Activated CD4-positive, alpha-beta T cell treated with anti-CD3 and anti-CD28 coated beads for 36 hours (primary cell): ENCODE results near the gene WDR82. TPM values are rescaled to one million over a fixed set of nuclear protein-coding genes. Genes with fewer than 3 reads are reported as not detected.

Source experiments
- ATAC-seq: fragments of 200-7000 bp; cut with Tn5 transposase; one replicate; pipeline ENCODE4 v1.10.0; 2021; ENCODE audit warnings: mild to moderate bottlenecking, moderate library complexity
- CTCF ChIA-PET: fragments of 350-600 bp; sonication (Branson Sonifier 250); formaldehyde crosslinking; loops from one replicate; lab custom pipeline; 2021; ENCODE audit warnings: antibody characterized with exemption; lab: Charles Lee
- POLR2A ChIA-PET: fragments of 350-600 bp; sonication (Branson Sonifier 250); formaldehyde crosslinking; loops from one replicate; lab custom pipeline; 2021; ENCODE audit warnings: antibody characterized with exemption, inconsistent platforms; lab: Charles Lee
- DNase-seq: peaks from one replicate; pipeline ENCODE4 v3.0.0-alpha.2; 2020
- H3K27ac Mint-ChIP-seq: one replicate; pipeline ENCODE4 v1.8.0; 2021; ENCODE audit warnings: mixed read lengths
- H3K27me3 Mint-ChIP-seq: one replicate; pipeline ENCODE4 v1.8.0; 2021; ENCODE audit warnings: mixed read lengths
- H3K36me3 Mint-ChIP-seq: one replicate; pipeline ENCODE4 v1.8.0; 2021; ENCODE audit warnings: low read depth, mixed read lengths
- H3K4me1 Mint-ChIP-seq: one replicate; pipeline ENCODE4 v1.8.0; 2021; ENCODE audit warnings: mixed read lengths
- H3K4me3 Mint-ChIP-seq: one replicate; pipeline ENCODE4 v1.8.0; 2021; ENCODE audit warnings: mild to moderate bottlenecking, moderate library complexity, mixed read lengths
- H3K9me3 Mint-ChIP-seq: one replicate; pipeline ENCODE4 v1.8.0; 2021; ENCODE audit warnings: low read depth, mixed read lengths
- intact Hi-C, 2 experiments: fragments of 100-400 bp; cut with DNase I in 1 of 2; cut with micrococcal nuclease in 1 of 2; formaldehyde crosslinking; loops; one replicate each; pipeline versions ENCODE4 v1.14.2 to v1.15.1; 2022 to 2024; cut with DNase I, micrococcal nuclease
- total RNA-seq, 2 experiments: library from RNA; stranded (reverse); gene quantifications; one replicate each; pipeline ENCODE4 v1.2.3, GENCODE V29; 2021

Gene WDR82
- total RNA-seq, 2 experiments from 2014 or later: 95.2 to 113 TPM

DNA sequence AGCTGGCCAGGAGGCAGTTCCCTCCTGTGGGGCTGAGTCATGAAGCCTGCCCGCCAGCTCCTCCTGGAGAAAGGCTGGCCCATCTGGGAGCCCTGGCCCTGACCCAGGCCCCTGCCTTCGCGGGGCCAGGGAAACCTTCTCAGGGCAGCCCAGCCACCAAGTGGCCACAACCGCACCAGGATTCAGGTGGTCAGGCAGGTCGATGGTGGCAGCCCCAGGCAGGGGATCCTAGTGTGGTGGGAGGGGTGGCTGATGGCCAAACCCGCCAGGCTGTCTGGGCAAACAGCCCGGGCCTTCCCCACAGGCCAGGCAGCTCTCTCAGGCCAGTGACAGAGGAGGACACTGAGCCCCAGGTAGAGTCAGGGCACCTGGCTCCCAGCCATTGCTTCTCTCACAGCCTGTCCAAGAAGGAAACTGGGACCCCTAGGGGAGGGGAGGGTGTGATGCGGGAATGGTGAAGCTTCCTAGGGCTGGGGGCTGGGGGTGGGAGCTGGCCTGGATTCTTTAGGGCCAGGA is 40.7 kb downstream of the WDR82 start:
- CTCF ChIA-PET: interaction anchor here (0.6 to 3.3 kb wide), 14 partner anchors 9 to 250 kb away, joined by 3 to 14 read pairs (median 4); partner anchors contain the start of genes TLR9 and WDR82
- intact Hi-C loops: loop anchor here in 1 of 2 experiments (2.0 kb wide), 1 partner anchor 15 kb away; no protein-coding TSS in a partner anchor
- H3K36me3 Mint-ChIP-seq: peaks cover 36% of the 10 kb centered on the region
- peak overlapping the region; percentile 93 for H3K27ac Mint-ChIP-seq
- ATAC-seq: no peak
- peaks cover 70% of the 10 kb centered on the region for H3K4me1 Mint-ChIP-seq
- H3K9me3 Mint-ChIP-seq: no peaks in the 10 kb centered on the region
- peak overlapping the region; percentile 99 for H3K4me3 Mint-ChIP-seq
- no peaks in the 10 kb centered on the region for H3K27me3 Mint-ChIP-seq
- POLR2A ChIA-PET: interaction anchor here (0.7 to 1.8 kb wide), 4 partner anchors 11 to 50 kb away, joined by 3 to 25 read pairs (median 6); partner anchors contain the start of genes GLYCTK and WDR82
- DNase-seq: peak; percentile 21

DNA sequence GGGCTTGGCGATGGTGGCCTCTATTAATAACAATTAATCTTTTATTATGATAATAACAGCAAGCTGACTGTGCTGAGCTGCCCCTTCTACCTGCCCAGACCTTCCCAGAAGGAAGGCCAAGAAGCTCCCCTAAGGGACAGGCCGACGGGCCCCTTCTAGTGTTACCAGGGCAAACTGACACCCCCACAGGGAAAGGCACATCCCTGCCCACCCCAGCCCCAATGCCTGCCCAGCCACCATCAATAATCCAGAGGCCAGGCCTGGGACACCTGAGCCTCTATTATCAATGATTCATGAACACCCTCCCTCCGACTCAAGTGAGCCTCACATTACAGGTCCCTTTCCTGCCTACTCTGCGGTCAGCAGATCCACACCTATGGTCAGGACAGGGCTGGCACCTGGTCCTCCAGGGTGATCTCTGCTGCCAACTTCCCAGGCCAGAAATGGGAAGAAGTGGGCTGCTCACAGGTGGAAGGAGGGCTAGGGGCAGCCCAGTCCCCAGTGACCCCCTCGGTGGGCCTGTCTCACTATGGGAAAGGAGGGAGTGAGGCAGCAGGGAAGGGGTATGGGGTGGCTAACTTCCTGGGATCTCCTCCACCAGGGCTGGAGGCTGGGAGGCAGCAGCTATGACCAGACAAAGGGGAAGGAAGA is 41.3 kb downstream of the WDR82 start:
- Mint-ChIP-seq H3K4me3 (peak overlapping the region; percentile 99), H3K9me3 (no peaks in the 10 kb centered on the region), H3K4me1 (peaks cover 72% of the 10 kb centered on the region), H3K27me3 (no peaks in the 10 kb centered on the region), H3K36me3 (peaks cover 37% of the 10 kb centered on the region), H3K27ac (peak overlapping the region; percentile 43)
- intact Hi-C loops: no loop called here
- DNase-seq: no peak
- POLR2A ChIA-PET: interaction anchor here (0.7 to 1.2 kb wide), 3 partner anchors 11 to 50 kb away, joined by 3 to 9 read pairs (median 3); partner anchors contain the start of genes GLYCTK and WDR82
- CTCF ChIA-PET: interaction anchor here (0.6 to 3.3 kb wide), 10 partner anchors 10 to 251 kb away, joined by 3 to 14 read pairs (median 3); partner anchors contain the start of genes TLR9 and WDR82
- no peak for ATAC-seq

DNA sequence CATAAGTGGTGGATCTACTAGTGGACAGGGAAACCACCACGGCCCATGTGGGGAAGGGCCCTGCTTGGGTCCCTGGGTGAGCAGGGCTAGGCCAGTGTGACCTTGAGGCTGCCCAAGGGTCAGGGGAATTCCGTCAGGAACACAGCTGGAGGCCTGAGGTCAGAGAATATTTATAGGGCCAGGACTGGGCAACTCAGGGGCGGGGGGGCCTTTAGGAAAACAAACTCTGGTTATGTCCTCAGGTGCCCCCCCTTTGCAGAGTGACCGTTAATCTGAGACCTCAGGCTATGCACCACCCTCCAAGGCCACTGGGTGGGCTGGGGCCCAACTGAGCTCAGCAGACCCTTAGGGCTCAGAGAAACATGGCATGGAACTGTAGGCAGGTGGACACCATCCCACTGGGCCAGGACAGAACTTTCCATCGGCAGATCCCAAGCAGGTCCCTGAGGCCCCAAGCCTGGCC is 42.0 kb downstream of the WDR82 start:
- peaks cover 68% of the 10 kb centered on the region for H3K4me1 Mint-ChIP-seq

DNA sequence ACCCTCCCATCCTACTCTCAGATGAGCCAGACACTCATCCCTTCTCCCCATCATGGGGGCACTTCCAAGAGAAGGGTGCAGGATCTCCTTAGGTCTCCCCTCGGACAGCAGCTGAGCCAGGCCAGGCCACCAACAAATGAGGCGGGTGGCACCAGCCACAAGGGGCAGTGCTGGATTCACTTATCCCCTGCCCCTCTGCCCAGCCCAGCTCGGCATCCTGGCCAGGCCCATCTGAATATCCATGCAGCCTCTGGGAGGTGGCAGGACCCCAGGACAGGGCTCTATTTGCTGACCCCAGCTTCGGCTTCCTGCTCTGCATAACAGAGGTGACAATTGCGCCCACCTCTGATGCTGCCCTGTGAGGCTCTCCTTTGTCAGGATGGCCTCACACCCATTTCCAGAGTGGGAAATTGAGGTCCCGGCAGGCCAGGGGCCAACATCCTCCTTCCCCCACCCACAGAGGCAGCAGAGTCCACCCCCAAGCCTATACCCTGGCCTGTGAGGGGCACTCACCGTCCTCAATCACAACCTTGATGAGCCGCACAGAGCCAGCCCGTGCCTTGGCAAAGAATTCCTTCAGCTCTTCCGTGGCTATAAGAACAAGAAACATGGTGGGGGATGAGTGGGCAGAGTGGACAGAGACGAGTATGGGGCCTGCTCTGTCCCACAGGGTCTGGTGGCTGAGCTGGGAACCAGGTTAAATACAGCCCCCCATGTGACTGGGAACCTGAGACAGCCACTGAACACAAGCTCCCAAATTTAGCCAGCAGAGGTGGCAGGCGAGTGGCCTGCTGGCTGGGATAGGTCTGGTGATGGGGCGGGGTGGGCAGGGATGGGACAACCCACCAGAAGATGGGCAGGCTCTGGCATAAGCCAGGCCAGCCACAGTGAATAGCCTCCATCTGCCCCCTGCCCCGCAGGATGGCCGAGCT is 43.7 kb downstream of the WDR82 start:
- ATAC-seq (no peak), DNase-seq (no peak)
- Mint-ChIP-seq H3K27ac (peak overlapping the region; percentile 78), H3K9me3 (no peaks in the 10 kb centered on the region), H3K4me3 (no peak overlapping the region), H3K27me3 (no peaks in the 10 kb centered on the region), H3K4me1 (peaks cover 55% of the 10 kb centered on the region), H3K36me3 (peaks cover 34% of the 10 kb centered on the region)
- ChIA-PET CTCF (interaction anchor here (0.6 to 3.3 kb wide), 11 partner anchors 9 to 104 kb away, joined by 3 to 32 read pairs (median 4); partner anchors contain the start of genes TLR9 and WDR82), POLR2A (interaction anchor here (0.8 kb wide), 1 partner anchor 37 kb away, joined by 3 read pairs; no protein-coding TSS in a partner anchor)
- intact Hi-C loops: no loop called here

More for the DNA sequence above, 42.0 kb downstream of the WDR82 start:
- Mint-ChIP-seq H3K27me3 (no peaks in the 10 kb centered on the region), H3K27ac (peak overlapping the region; percentile 67), H3K9me3 (no peaks in the 10 kb centered on the region), H3K36me3 (peaks cover 37% of the 10 kb centered on the region), H3K4me3 (no peak overlapping the region)
- ATAC-seq: no peak
- peak; percentile 6 for DNase-seq
- POLR2A ChIA-PET: no interaction called here
- intact Hi-C loops: no loop called here
- CTCF ChIA-PET: interaction anchor here (0.7 to 3.3 kb wide), 7 partner anchors 15 to 103 kb away, joined by 3 to 32 read pairs (median 3); partner anchors contain the start of gene WDR82

DNA sequence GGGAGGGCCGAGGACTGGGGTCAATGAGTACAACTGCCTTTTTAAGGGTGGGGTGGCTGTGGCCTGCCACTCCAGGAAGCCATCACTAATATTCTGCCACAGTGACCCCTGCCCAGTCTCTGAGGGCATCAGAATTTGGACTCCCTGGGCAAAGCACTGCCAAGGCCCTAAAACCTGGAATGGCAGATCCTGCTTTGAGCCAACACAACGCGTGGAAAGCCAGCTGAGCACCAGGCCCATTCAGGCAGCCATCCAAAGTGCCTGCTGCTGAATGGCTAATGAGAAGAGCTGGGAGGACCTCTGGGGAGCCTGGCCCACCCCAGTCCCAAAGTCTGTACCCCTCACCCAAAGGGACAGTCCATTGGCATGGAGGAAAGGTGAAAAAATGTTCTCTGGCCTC is 44.5 kb downstream of the WDR82 start:
- no peak for DNase-seq
- peaks cover 54% of the 10 kb centered on the region for H3K4me1 Mint-ChIP-seq
- no peak for ATAC-seq
- intact Hi-C loops: no loop called here
- peaks cover 29% of the 10 kb centered on the region for H3K36me3 Mint-ChIP-seq
- H3K27me3 Mint-ChIP-seq: no peaks in the 10 kb centered on the region
- no peaks in the 10 kb centered on the region for H3K9me3 Mint-ChIP-seq
- peak overlapping the region; percentile 78 for H3K27ac Mint-ChIP-seq
- ChIA-PET POLR2A (no interaction called here), CTCF (interaction anchor here (0.6 to 3.0 kb wide), 7 partner anchors 8 to 44 kb away, joined by 4 to 32 read pairs (median 4); partner anchors contain the start of gene TLR9)
- H3K4me3 Mint-ChIP-seq: no peak overlapping the region

DNA sequence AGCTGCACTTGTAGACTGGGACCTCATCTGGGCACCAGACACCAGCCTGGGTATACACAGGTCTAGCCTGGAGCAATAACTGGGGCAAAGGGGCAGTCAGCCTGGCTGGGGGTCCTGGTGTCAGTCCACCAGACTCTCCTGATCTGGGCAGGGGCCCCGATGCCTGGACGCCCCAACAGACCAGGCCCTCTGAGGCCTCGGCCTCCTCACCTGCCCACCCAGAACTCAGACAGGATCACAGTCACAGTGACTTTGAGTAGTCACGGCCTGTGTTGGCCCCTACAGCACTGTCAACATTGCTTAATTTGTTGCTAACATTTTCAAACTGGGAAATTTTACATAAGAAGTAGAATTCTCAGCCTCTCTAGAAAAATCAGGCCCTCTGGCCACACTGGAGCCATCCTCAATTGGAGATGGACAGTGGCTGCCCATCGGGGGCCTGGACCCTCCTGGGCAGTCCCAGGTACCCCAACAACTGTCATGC is 45.3 kb downstream of the WDR82 start:
- peak overlapping the region; percentile 51 for H3K27ac Mint-ChIP-seq
- ChIA-PET POLR2A (no interaction called here), CTCF (interaction anchor here (0.5 to 3.2 kb wide), 16 partner anchors 10 to 318 kb away, joined by 3 to 71 read pairs (median 4); partner anchors contain the start of genes DNAH1, GLYCTK and WDR82)
- H3K27me3 Mint-ChIP-seq: no peaks in the 10 kb centered on the region
- ATAC-seq: no peak
- DNase-seq: no peak
- H3K4me1 Mint-ChIP-seq: peaks cover 51% of the 10 kb centered on the region
- peaks cover 25% of the 10 kb centered on the region for H3K36me3 Mint-ChIP-seq
- no peaks in the 10 kb centered on the region for H3K9me3 Mint-ChIP-seq
- H3K4me3 Mint-ChIP-seq: no peak overlapping the region
- intact Hi-C loops: no loop called here

DNA sequence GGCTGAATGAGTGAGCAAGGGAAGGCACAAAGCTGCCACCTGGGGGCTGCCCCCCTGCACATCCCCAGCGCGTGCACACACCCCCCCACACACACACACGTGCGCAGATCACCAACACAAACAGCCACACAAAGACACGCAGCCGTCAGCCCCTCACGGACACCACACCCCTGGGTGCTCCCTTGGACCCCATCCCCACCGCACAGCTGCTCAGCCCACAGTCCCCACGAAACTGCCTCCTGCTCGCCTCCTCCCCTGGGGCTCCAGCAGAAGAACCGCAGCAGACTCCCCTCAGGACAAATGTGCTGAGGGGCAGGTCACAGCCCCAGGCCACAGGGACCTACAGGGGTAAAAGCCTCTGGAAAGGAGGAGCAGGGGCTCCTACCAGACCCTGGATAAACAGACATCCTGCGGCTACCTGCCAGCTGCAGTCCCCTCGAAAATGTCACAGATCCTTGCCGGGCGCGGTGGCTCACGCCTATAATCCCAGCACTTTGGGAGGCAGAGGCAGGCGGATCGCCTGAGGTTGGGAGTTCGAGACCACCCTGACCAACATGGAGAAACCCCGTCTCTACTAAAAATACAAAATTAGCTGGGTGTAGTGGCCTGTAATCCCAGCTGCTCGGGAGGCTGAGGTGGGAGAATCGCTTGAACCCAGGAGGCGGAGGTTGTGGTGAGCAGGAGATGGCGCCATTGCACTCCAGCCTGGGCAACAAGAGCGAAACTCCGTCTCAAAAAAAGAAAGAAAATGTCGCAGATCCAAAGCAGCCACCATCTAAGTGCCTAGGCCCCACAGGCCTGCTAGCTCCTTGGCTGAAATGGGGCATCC is 46.0 kb downstream of the WDR82 start:
- H3K4me1 Mint-ChIP-seq: peaks cover 46% of the 10 kb centered on the region

DNA sequence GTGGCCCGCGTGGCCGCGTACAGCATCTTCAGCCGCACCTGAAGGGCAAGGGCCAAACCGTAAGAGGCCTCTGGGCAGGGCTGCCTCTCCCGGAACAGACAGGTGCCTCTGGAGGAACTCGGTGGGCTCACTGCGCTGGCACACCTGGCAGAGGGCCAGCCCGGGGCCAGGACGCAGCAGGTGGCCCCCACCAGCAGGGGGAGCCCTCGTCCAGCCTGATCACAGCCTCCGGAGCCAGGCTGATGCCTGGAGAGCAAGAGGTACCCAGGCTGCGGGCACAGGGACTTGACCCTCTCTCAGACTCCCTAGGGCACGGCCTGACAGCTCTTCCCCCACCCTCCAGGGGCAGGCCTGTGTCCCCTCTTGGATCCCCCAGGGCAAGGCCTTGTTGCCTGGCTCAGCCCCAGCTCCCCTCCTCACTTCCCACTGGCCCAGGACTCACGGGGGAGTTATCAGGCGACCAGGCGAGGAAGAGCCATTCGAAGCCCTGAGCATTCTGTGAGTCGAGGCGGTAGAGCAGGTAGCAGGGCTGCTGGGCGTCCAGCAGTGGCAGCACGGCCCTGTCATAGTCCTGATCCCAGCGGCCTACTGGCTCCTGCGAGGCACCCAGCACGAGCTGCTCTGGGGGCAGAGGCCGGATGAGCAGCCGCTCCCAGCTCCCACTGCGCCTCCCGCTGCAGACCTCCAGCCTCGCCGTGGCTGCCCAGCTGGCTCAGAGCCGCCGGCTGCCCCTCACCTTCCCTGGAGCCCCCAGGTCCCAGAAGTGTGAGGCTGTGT is 46.8 kb downstream of the WDR82 start:
- CTCF ChIA-PET: interaction anchor here (0.5 to 3.2 kb wide), 21 partner anchors 10 to 477 kb away, joined by 3 to 71 read pairs (median 4); partner anchors contain the start of genes DNAH1 and WDR82
- H3K9me3 Mint-ChIP-seq: no peaks in the 10 kb centered on the region
- H3K4me3 Mint-ChIP-seq: no peak overlapping the region
- H3K27me3 Mint-ChIP-seq: no peaks in the 10 kb centered on the region
- H3K27ac Mint-ChIP-seq: peak overlapping the region; percentile 63
- H3K4me1 Mint-ChIP-seq: peaks cover 44% of the 10 kb centered on the region
- peaks cover 25% of the 10 kb centered on the region for H3K36me3 Mint-ChIP-seq
- DNase-seq: peak; percentile 89
- intact Hi-C loops: loop anchor here (1.0 kb wide), 1 partner anchor 108 kb away; no protein-coding TSS in a partner anchor
- POLR2A ChIA-PET: no interaction called here
- ATAC-seq: peak; percentile 66

More for the DNA sequence above, 46.0 kb downstream of the WDR82 start:
- no peaks in the 10 kb centered on the region for H3K9me3 Mint-ChIP-seq
- peaks cover 25% of the 10 kb centered on the region for H3K36me3 Mint-ChIP-seq
- peak; percentile 71 for DNase-seq
- ChIA-PET POLR2A (no interaction called here), CTCF (interaction anchor here (0.5 to 3.2 kb wide), 19 partner anchors 9 to 318 kb away, joined by 3 to 71 read pairs (median 4); partner anchors contain the start of genes DNAH1, GLYCTK and WDR82)
- peak overlapping the region; percentile 51 for H3K27ac Mint-ChIP-seq
- ATAC-seq: peak; percentile 47
- H3K4me3 Mint-ChIP-seq: no peak overlapping the region
- H3K27me3 Mint-ChIP-seq: no peaks in the 10 kb centered on the region
- intact Hi-C loops: no loop called here

DNA sequence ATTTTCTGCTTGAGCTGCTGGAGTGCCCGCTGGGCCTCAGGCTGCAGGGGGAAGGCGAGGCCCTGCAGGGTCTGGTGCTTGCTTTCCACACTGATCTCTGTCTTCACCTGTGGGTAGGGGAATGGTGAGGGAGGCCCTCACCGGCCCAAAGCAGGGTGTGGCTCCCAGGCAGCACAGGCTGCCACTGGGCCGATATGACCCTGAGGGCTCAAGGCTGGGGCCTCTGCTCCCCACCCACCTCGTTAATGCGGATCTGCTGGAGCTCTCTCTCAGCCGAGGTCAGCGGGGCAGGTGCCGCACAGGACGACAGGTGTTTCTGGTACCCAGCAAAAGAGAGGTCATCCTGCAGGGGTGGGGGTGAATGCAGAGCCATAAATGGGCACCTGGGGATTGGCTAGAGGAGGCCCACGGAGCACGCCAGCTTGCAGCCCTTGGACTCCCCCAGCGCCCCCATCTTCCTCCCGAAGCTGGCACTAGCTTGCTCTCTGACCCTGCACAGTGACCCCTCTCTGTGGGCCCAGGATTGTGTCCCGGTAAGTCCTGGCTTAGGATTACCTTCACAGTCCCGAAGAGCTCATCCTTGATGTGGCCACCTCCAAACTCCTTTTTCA is 47.5 kb downstream of the WDR82 start:
- H3K4me1 Mint-ChIP-seq: peaks cover 44% of the 10 kb centered on the region
- intact Hi-C loops: loop anchor here (1.0 kb wide), 1 partner anchor 108 kb away; no protein-coding TSS in a partner anchor

More for the DNA sequence above, 47.5 kb downstream of the WDR82 start:
- H3K9me3 Mint-ChIP-seq: no peaks in the 10 kb centered on the region
- H3K4me3 Mint-ChIP-seq: no peak overlapping the region
- DNase-seq (peak; percentile 3), ATAC-seq (no peak)
- H3K27me3 Mint-ChIP-seq: no peaks in the 10 kb centered on the region
- POLR2A ChIA-PET: no interaction called here
- H3K36me3 Mint-ChIP-seq: peaks cover 25% of the 10 kb centered on the region
- H3K27ac Mint-ChIP-seq: no peak overlapping the region
- CTCF ChIA-PET: interaction anchor here (0.6 to 3.2 kb wide), 14 partner anchors 10 to 478 kb away, joined by 3 to 71 read pairs (median 4); no protein-coding TSS in a partner anchor
